K562 treated with DMSO at 1 percent for 4 hours (cell line): ENCODE results near the gene KIAA1671. TPM values are rescaled to one million over a fixed set of nuclear protein-coding genes. Genes with fewer than 3 reads are reported as not detected.

ENCODE experiments used
- total RNA-seq: library from RNA; unstranded; fragments of 300-600 nt; gene quantifications from 2 replicates; pipeline ENCODE4 v1.2.3, GENCODE V29; 2022; ENCODE audit not compliant: insufficient read depth

The KIAA1671 gene
- not detected in 2 replicates for total RNA-seq

GRCh38 chr22:24951942-24952836 is at the start of gene KIAA1671:
Gene KIAA1671, plus strand, starts transcription at chr22:24952716. Its CDS starts 75,284 bp downstream, at chr22:25028000.

GRCh38 chr22:25199731-25200520 is 247.4 kb downstream of the KIAA1671 start, which contains the start of gene CRYBB3:
Gene CRYBB3, plus strand, starts transcription at chr22:25199858. Its CDS starts 1,539 bp downstream, at chr22:25201397.

GRCh38 chr22:25219211-25219689 is 266.7 kb downstream of the KIAA1671 start, which contains the start of gene CRYBB2:
Gene CRYBB2, plus strand, starts transcription at chr22:25219639. Its CDS starts 1,791 bp downstream, at chr22:25221430.

Other genes starting within 250 kb of the KIAA1671 start
- not detected in 2 replicates for gene PIWIL3, start 178.0 kb upstream of the KIAA1671 start, total RNA-seq
- not detected in 2 replicates for gene SGSM1, start 146.5 kb upstream of the KIAA1671 start, total RNA-seq
- gene LHFPL7, start 6.0 kb upstream of the KIAA1671 start, total RNA-seq: not detected in 2 replicates
- not detected in 2 replicates for gene CRYBB3, start 247.1 kb downstream of the KIAA1671 start, total RNA-seq